ENCODE measurements around the gene DDRGK1.
"Not testable (repeated sequence)": the region's sequence is repeated elsewhere in the genome, so short reads cannot be mapped to it uniquely, and the experiment has no call there.

The DDRGK1 gene

GRCh38 chr20:3215359-3215917 is 11.0 kb upstream of the DDRGK1 start:
- not testable (repeated sequence) for DNase-seq (ENCODE audit: low read depth)

GRCh38 chr20:3213226-3213625 is 8.7 kb upstream of the DDRGK1 start:
- DNase-seq (ENCODE audit: low read depth) = no peak

DNA sequence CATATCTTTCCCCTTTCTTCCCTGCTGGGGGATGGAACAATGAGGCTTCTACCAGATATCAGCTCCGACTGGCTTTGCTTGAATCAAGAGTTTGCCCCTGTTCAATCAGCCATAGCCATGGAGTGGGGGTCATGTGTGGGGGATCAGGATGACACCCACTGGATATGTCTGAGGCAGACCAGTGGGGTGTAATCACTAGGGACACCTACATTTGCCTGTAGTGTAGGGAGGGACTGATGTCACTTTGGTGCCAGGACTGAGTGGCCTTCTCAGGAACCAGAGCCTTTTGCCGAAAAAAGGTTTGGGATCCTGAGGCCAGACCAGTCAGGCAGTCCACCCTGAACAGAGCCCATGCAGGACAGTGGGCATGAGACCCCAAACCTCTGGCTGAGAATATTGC is 5.9 kb upstream of the DDRGK1 start:
- DNase-seq (ENCODE audit: low read depth) = no peak

DNA sequence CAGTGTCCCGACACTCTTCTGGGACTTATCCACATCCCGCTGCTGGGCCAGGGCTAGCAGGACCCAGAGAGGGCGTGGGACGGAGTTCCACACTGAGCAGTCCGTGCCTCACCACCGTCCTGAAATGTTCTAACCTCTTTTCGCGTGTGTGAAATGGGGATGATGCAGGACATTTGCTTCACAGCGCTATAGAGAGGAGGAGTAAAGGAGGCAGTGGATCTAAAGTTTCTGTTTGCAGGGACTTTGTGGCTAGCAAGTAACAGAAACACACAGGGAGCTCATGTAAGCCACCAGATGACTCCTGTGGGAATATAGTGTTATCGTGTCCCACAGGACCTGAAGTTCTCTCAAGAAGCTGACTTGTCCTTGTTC is 5.5 kb upstream of the DDRGK1 start:
- no peak for DNase-seq (ENCODE audit: low read depth)

DNA sequence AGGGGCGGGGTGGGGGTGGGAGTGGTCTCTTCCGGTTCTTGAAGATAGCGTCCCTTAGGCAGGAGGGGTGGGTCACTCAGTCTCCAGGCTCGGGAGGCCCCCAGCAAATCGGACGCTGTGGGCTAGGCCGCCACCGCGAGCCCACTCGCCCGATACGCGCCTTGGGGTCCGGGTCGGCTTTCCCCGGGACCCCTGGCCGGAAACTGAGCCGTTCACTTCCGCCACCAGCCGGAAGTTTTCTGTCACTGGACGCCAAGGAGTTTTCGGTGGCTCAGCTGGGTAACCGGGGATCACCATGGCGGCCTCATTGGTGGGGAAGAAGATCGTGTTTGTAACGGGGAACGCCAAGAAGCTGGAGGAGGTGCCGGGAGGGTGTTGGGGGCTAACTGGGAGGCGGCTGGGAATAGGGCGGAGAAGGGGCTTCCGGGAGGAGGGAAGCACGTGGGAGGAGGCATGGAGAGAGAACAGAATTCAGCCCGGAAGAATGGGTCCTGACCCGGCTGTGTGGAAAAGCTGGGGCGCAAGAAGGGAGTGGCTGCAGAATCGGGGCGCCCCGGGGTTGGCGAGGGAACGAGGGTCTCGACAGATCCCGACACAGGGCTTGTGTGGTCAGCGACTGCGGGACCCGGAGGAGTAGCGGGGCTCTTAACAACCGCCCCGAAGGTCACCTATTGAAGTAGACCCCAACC is 4.9 kb upstream of the DDRGK1 start, which contains the start of gene ITPA:
Gene ITPA (plus strand): TSS at position 242 of the 689 bp plus-strand sequence. CDS start 54 bp downstream, at position 296.
- peak; percentile 22 for DNase-seq (ENCODE audit: low read depth)

GRCh38 chr20:3208786-3209256 is 4.3 kb upstream of the DDRGK1 start:
- no peak for DNase-seq (ENCODE audit: low read depth)

DNA sequence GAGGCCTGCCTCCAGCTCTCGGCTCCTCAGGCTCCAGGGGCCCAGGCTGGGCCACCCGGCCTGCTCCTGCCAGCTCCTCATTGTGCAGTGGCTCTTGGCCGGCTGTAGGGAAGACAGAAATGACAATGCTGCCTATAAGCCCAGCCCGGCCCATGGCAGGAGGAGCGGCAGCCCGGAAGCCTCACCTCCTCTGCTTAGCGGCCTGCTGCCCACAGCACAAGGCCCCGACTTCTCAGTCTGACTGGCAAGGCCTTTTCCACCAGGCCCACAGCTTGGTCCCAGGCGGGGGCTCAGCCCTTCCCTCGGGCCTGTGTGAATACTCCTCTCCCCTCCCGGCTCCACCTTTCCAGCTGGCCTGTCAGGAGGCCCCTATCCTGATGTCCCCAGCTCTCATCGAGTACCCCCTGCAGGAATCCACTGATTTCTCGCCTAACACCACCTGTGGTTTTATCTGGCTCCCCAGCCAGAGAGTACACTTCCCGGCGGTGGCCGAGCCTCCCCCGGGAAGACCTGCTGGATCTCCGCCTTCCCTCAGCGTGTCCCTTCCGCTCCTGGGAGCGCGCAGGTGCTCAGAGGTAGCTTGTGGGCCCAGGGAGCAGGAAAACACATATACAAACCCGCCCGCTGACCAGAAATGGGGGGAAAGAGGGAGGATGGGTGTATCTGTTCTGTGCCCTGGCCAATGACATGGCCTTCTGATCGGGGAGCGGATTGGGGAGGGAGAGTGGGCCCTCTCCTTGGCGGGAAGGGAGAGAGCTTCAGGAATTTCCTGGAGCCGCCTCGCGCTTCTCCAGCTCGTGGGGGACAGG is 963 bp downstream of the DDRGK1 start:
- DNase-seq (ENCODE audit: low read depth) = no peak

DNA sequence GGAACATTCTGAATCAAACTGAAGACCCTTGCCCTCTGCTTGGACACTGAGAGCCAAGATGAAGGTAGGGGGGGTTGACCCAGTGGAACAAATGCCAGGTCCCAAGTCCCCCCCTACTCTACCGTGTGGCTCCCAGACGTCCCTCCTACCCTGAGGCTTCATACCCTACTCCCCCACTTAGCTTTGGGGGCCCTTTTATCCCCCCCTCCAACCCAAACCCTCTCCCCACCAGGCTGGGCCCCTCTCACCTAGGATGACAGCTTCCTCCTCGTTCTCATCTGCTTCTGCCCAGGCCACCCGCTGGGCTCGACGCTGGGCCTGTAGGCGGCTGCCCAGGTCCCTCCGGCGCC is 1.5 kb downstream of the DDRGK1 start:
- DNase-seq (ENCODE audit: low read depth) = no peak

DNA sequence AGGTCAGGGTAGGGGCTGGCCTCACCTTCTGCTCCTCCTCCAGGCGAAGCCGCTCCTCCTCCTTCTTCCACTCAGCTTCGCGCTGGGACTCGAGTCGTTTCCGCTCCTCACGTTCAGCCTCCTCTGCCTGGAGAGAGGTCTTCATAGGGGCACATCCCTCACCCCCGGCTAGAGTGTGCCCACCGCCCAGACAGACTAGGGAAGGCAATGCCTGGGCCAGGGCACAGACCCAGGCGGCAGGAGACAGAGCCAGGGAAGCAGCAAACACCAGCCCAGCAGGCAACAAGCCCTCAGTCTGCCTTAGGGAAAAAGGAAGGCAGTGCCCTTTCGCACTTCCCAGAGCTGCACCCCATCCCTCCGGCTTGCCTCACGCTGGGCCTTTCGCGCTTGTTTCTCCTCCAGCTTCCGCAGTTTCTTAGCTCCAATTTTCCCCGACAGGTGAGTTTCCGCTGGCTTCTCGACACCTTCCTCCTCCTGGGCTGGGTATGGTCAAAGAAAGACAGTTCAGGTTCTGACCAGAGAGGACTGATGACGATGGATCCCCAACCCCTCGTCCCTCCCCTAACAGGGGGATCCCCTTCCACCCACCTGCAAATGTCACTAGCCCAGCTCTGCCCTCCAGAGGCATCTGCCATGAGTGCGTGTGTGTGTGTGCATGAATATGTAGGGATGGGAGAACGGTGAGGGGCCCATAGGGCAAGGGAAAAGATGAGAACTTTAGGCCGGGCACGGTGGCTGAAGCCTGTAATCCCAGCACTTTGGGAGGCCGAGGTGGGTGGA is 4.3 kb downstream of the DDRGK1 start:
- no peak for DNase-seq (ENCODE audit: low read depth)

DNA sequence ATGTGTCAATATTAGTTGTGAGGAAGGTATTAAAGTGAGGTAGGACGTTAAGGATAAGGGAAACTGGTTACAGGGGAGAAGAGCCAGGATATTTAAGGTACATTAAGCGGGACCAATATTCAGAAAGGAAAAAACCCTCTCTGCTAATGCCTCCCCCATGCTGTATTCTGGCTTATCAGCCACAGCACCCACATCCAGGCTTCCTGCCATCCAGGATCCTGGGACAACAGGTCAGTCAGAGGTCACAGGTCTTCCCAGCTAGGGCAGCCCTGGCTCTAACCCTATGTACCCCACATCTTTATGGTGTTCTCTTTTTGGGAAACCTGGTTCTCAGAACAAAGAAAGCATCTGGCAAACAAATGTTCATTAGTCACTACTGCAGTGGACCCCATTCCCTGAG is 5.3 kb downstream of the DDRGK1 start:
- no peak for DNase-seq (ENCODE audit: low read depth)

GRCh38 chr20:3195590-3196237 is 8.8 kb downstream of the DDRGK1 start:
- DNase-seq (ENCODE audit: low read depth) = no peak

GRCh38 chr20:3194617-3195280 is 9.7 kb downstream of the DDRGK1 start:
- no peak for DNase-seq (ENCODE audit: low read depth)

- no peak for DNase-seq (ENCODE audit: low read depth)
These were observed 10.5 kb downstream of the DDRGK1 start for GRCh38 chr20:3193806-3194616.

- DNase-seq (ENCODE audit: low read depth) = no peak
These were observed 12.1 kb downstream of the DDRGK1 start for GRCh38 chr20:3192226-3193015.

- DNase-seq (ENCODE audit: low read depth) = no peak
These were observed 13.8 kb downstream of the DDRGK1 start for GRCh38 chr20:3190681-3191111.

DNA sequence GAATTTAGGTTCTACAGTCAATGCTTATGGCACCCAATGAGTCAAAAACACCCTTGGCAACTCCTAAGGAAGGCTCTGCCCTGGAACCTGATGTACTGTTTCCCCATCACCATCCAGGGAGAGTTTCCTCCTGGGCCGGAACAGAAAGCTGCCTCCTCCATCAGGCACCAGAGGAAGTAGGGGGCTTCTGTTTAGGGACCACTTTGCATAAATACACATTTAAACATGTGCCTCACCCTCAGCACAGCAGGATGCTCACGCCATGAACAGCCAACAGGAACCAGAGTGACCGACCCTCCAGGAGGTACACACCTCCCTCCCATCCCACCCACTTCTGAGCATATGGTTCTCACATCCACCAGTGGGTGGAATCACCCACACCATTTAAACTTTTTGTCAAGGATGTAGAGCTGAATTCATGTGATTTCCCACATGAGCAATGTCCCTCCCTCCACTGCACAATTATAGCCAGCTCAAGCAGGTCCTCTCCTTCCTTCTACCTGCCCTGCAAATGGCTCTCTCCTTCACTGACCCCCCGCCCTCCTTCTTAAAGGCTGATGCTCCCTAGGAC is 14.8 kb downstream of the DDRGK1 start:
- no peak for DNase-seq (ENCODE audit: low read depth)

DNA sequence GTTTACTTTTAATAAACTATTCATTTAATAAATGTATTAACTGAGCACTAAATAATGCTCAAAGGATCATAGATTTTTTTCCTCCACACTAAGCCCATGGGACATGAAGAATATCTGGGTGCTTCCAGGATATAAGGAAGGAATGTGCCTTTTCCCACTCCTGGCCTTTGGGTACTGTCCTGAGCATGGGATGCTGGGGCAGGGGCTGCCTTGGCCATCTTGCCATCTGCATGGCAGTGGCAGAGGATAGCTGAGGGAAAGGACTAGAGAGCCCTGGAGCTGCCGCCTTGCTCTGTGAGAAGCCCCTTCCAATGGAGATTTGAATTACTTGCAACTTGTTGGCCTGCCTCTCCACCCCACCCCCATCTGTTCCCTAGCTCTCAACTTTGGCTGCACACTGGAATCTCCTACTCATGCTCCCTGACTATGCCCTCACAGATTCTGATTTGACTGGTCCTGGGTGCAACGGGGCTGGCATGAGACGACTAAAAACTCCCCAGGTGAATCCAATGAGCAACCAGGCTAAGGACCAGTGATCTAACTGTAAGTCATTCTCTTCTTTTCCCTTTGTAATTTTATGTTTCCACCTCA is 15.6 kb downstream of the DDRGK1 start:
- DNase-seq (ENCODE audit: low read depth) = no peak

GRCh38 chr20:3187861-3188260 is 16.6 kb downstream of the DDRGK1 start:
- not testable (repeated sequence) for DNase-seq (ENCODE audit: low read depth)

All from stimulated activated CD4-positive, alpha-beta T cell treated with anti-CD3 and anti-CD28 coated beads, Interleukin-2, amount 100 ng/mL, for 4 hours (primary cell).